Activated T-helper 1 cell treated with anti-CD3 and anti-CD28 coated beads, Interleukin-12 subunit alpha, Interleukin-12 subunit beta, Interleukin-2, Interleukin-4 antibody, amounts not matched to agents 30 ng/mL and 10 ng/mL and 1 ng/mL, durations not matched to agents 14 hours and 24 hours and 36 hours (primary cell): ENCODE results near the gene MAGI1. TPM values are rescaled to one million over a fixed set of nuclear protein-coding genes. Genes with fewer than 3 reads are reported as not detected.

Source experiments
- DNase-seq: peaks from one replicate; pipeline ENCODE4 v3.0.0; 2021; ENCODE audit warnings: low spot score
- H3K27ac Mint-ChIP-seq: one replicate; pipeline ENCODE4 v1.8.0; 2021; ENCODE audit warnings: mild to moderate bottlenecking, mixed read lengths
- H3K27me3 Mint-ChIP-seq: one replicate; pipeline ENCODE4 v1.8.0; 2022; ENCODE audit warnings: mild to moderate bottlenecking, moderate library complexity, mixed read lengths; ENCODE audit not compliant: insufficient read depth
- H3K36me3 Mint-ChIP-seq: one replicate; pipeline ENCODE4 v1.8.0; 2021; ENCODE audit warnings: low read depth, mixed read lengths
- H3K4me1 Mint-ChIP-seq: one replicate; pipeline ENCODE4 v1.8.0; 2021; ENCODE audit warnings: low read depth, mixed read lengths
- H3K4me3 Mint-ChIP-seq: one replicate; pipeline ENCODE4 v1.8.0; 2021; ENCODE audit warnings: mild to moderate bottlenecking, moderate library complexity, mixed read lengths
- H3K9me3 Mint-ChIP-seq: one replicate; pipeline ENCODE4 v1.8.0; 2021; ENCODE audit warnings: mixed read lengths
- intact Hi-C: fragments of 100-400 bp; cut with micrococcal nuclease; formaldehyde crosslinking; loops from one replicate; pipeline ENCODE4 v1.15.1; 2024
- total RNA-seq: library from RNA; stranded (reverse); gene quantifications from 2 replicates; pipeline ENCODE4 v1.2.3, GENCODE V29; 2022

MAGI1 gene
- total RNA-seq, 1 donor from 2014 or later: 0.75 TPM

- no peaks in the 10 kb centered on the region for H3K27me3 Mint-ChIP-seq
- H3K4me1 Mint-ChIP-seq: no peaks in the 10 kb centered on the region
Measured at GRCh38 chr3:65855370-65856100, 183.2 kb downstream of the MAGI1 start.

GRCh38 chr3:65854606-65855304, 184.0 kb downstream of the MAGI1 start:
- H3K4me3 Mint-ChIP-seq: no peak overlapping the region
- no peak for DNase-seq
- intact Hi-C loops: no loop called here
- no peaks in the 10 kb centered on the region for H3K27me3 Mint-ChIP-seq
- H3K27ac Mint-ChIP-seq: no peak overlapping the region
- H3K4me1 Mint-ChIP-seq: no peaks in the 10 kb centered on the region
- no peaks in the 10 kb centered on the region for H3K9me3 Mint-ChIP-seq
- H3K36me3 Mint-ChIP-seq: no peaks in the 10 kb centered on the region

More at GRCh38 chr3:65855370-65856100, 183.2 kb downstream of the MAGI1 start:
- intact Hi-C loops: no loop called here
- no peak overlapping the region for H3K4me3 Mint-ChIP-seq
- no peak for DNase-seq
- no peak overlapping the region for H3K27ac Mint-ChIP-seq
- H3K9me3 Mint-ChIP-seq: no peaks in the 10 kb centered on the region
- H3K36me3 Mint-ChIP-seq: no peaks in the 10 kb centered on the region

- H3K27ac Mint-ChIP-seq: no peak overlapping the region
- no peak for DNase-seq
- no peaks in the 10 kb centered on the region for H3K36me3 Mint-ChIP-seq
- no peaks in the 10 kb centered on the region for H3K27me3 Mint-ChIP-seq
- intact Hi-C loops: no loop called here
- no peaks in the 10 kb centered on the region for H3K4me1 Mint-ChIP-seq
- no peak overlapping the region for H3K4me3 Mint-ChIP-seq
- H3K9me3 Mint-ChIP-seq: no peaks in the 10 kb centered on the region
Measured at GRCh38 chr3:65851827-65852226, 186.9 kb downstream of the MAGI1 start.

GRCh38 chr3:65850261-65850660, 188.5 kb downstream of the MAGI1 start:
- no peaks in the 10 kb centered on the region for H3K4me1 Mint-ChIP-seq
- DNase-seq: no peak
- H3K27me3 Mint-ChIP-seq: no peaks in the 10 kb centered on the region
- intact Hi-C loops: no loop called here
- no peak overlapping the region for H3K4me3 Mint-ChIP-seq
- no peaks in the 10 kb centered on the region for H3K36me3 Mint-ChIP-seq
- no peaks in the 10 kb centered on the region for H3K9me3 Mint-ChIP-seq
- H3K27ac Mint-ChIP-seq: no peak overlapping the region

- no peaks in the 10 kb centered on the region for H3K9me3 Mint-ChIP-seq
- intact Hi-C loops: no loop called here
- H3K4me1 Mint-ChIP-seq: no peaks in the 10 kb centered on the region
- no peak overlapping the region for H3K27ac Mint-ChIP-seq
- no peak for DNase-seq
- H3K4me3 Mint-ChIP-seq: no peak overlapping the region
- H3K36me3 Mint-ChIP-seq: no peaks in the 10 kb centered on the region
- no peaks in the 10 kb centered on the region for H3K27me3 Mint-ChIP-seq
Measured at GRCh38 chr3:65848024-65848423, 190.7 kb downstream of the MAGI1 start.

- Mint-ChIP-seq H3K27ac (no peak overlapping the region), H3K36me3 (no peaks in the 10 kb centered on the region), H3K4me3 (no peak overlapping the region), H3K27me3 (no peaks in the 10 kb centered on the region), H3K9me3 (no peaks in the 10 kb centered on the region), H3K4me1 (no peaks in the 10 kb centered on the region)
- no peak for DNase-seq
- intact Hi-C loops: no loop called here
Measured at GRCh38 chr3:65846936-65847335, 191.8 kb downstream of the MAGI1 start.

- intact Hi-C loops: no loop called here
- H3K36me3 Mint-ChIP-seq: no peaks in the 10 kb centered on the region
- no peak for DNase-seq
- H3K27ac Mint-ChIP-seq: no peak overlapping the region
- no peaks in the 10 kb centered on the region for H3K27me3 Mint-ChIP-seq
- no peak overlapping the region for H3K4me3 Mint-ChIP-seq
- no peaks in the 10 kb centered on the region for H3K4me1 Mint-ChIP-seq
- no peaks in the 10 kb centered on the region for H3K9me3 Mint-ChIP-seq
Measured at GRCh38 chr3:65844370-65844769, 194.3 kb downstream of the MAGI1 start.

- H3K4me3 Mint-ChIP-seq: no peak overlapping the region
- no peak overlapping the region for H3K27ac Mint-ChIP-seq
- H3K36me3 Mint-ChIP-seq: no peaks in the 10 kb centered on the region
- no peak for DNase-seq
- H3K4me1 Mint-ChIP-seq: no peaks in the 10 kb centered on the region
- H3K27me3 Mint-ChIP-seq: no peaks in the 10 kb centered on the region
- no peaks in the 10 kb centered on the region for H3K9me3 Mint-ChIP-seq
- intact Hi-C loops: no loop called here
Measured at GRCh38 chr3:65843732-65844131, 195.0 kb downstream of the MAGI1 start.

GRCh38 chr3:65837604-65838003, 201.1 kb downstream of the MAGI1 start:
- DNase-seq: no peak
- Mint-ChIP-seq H3K4me1 (no peaks in the 10 kb centered on the region), H3K36me3 (no peaks in the 10 kb centered on the region), H3K4me3 (no peak overlapping the region), H3K27ac (no peak overlapping the region), H3K27me3 (peaks cover 3% of the 10 kb centered on the region), H3K9me3 (no peaks in the 10 kb centered on the region)
- intact Hi-C loops: no loop called here

- Mint-ChIP-seq H3K4me1 (no peaks in the 10 kb centered on the region), H3K27me3 (peaks cover 3% of the 10 kb centered on the region), H3K4me3 (no peak overlapping the region), H3K27ac (no peak overlapping the region), H3K36me3 (no peaks in the 10 kb centered on the region), H3K9me3 (no peaks in the 10 kb centered on the region)
- intact Hi-C loops: no loop called here
- DNase-seq: no peak
Measured at GRCh38 chr3:65836047-65836446, 202.7 kb downstream of the MAGI1 start.

- intact Hi-C loops: no loop called here
- Mint-ChIP-seq H3K4me1 (no peaks in the 10 kb centered on the region), H3K36me3 (no peaks in the 10 kb centered on the region), H3K9me3 (no peaks in the 10 kb centered on the region), H3K4me3 (no peak overlapping the region), H3K27ac (no peak overlapping the region), H3K27me3 (peaks cover 3% of the 10 kb centered on the region)
- no peak for DNase-seq
Measured at GRCh38 chr3:65833761-65834505, 204.8 kb downstream of the MAGI1 start.

GRCh38 chr3:65831733-65832425, 206.8 kb downstream of the MAGI1 start:
- Mint-ChIP-seq H3K4me1 (no peaks in the 10 kb centered on the region), H3K27me3 (peaks cover 3% of the 10 kb centered on the region), H3K27ac (no peak overlapping the region), H3K9me3 (no peaks in the 10 kb centered on the region), H3K36me3 (no peaks in the 10 kb centered on the region), H3K4me3 (no peak overlapping the region)
- intact Hi-C loops: no loop called here
- DNase-seq: no peak
